CD1c-positive myeloid dendritic cell (primary cell): ENCODE results near the gene EYA2.

Source experiments
- DNase-seq: peaks from one replicate; pipeline ENCODE4 v3.0.0-alpha.2; 2016; ENCODE audit errors: extremely low spot score

EYA2 gene

DNA sequence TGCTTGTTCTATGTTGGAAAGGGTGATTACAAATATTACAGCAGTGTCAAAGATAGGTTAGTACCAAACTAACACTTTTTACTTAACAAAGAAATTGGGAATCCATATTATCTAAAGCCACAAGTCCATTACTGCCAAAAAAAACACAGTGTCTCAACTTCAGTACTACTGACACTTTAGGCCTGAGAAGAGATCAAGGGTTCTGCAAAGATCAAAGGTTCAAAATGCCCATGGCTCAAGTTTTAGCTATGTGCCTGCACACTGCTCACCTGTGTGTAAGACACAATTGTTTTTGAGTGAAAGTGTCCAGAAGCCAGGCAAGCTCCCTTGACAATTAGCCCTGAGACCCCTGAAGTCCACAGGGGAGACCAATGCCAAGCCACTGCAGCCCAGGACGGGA is 329.3 kb downstream of the EYA2 start:
- no peak for DNase-seq

DNA sequence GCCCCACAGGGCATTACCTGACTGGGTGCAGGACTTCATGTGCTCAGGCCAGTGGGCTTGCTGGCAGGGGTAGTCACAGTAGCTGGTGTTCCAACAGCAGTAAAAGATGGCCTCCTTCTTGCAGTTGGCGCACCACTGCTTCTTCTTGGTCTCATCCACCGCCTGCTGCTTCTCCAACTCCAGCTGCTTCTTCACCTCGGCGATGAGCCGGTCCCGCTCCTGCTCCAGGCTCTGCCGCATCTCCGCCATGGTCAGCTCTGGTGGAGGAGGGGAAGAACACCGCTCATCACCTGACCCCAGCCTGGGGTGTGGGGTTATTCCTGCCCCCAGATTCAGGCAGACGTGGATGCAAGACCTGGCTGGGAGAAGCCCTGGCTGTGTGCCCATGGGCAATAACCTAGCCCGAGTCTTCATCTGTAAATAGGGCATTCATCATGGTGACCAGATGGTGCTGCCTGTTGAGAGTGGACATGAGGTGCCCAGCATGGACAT is 329.7 kb downstream of the EYA2 start:
- no peak for DNase-seq

DNA sequence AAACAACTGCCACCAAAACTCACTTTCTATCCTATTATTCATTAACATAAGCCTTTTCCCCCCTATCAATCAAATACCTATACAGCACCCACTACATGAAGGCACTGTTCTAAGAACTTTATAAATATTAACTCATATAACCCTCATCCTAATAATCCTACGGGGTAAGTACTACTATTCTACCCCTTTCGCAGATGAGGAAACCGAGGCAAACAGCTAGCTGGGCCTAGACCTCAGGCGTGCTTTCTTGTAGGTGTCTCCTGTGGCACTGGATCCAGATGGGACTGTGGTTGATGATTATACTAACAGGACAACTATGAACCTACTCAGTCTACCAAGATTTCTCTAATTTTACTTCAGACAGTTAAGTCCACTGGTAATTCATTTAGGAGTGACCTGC is 330.2 kb downstream of the EYA2 start:
- no peak for DNase-seq

DNA sequence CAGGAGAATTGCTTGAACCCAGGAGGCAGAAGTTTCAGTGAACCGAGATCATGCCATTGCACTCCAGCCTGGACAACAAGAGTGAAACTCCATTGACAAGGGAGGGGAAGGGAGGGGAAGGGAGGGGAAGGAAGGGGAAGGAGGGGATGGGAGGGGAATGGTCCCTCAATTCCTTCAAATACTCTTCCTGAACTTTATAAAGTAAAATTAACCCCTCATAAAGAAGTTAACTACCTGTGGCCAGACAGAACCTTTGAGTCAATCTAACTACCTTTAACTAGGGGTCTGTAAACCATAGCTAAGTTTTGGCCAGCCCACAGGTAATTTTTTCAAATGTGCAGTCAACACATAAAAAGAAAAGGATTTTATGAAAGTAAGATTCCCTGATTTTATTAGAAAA is 330.8 kb downstream of the EYA2 start:
- no peak for DNase-seq

DNA sequence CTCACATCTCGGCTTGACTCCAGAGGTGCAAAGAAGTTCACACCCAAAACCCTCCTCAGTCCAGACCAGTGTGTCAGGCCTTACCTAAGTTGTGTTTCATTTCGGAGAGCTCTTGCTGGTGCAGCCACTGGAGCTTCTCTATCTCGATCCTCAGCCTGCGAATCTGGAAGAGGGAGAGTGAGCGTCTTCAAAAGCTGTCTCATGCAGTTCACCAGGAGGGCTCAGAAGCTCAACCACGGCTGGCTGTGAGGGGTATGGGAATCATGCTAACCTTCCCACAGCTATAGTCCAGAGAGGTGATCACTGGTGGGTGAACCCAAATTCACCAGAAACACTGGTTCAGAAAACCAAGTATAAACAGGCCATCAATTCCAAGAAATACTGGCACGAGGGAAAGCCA is 332.5 kb downstream of the EYA2 start:
- DNase-seq, result no peak

DNA sequence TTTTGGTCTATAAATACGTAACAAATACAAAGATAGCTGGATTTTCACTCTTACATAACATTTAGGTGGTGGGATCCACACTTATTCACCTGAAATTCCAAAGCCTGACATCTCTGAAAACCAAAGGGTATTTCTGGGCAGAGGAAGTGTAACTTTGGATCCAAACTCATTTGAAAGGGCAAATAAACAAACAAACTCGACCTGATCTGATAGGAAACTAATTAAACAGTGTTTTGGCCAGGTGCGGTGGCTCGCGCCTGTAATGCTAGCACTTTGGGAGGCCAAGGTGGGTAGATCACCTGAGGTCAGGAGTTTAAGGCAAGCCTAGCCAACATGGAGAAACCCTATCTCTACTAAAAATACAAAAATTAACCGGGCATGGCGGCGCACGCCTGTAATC is 332.9 kb downstream of the EYA2 start:
- no peak for DNase-seq

DNA sequence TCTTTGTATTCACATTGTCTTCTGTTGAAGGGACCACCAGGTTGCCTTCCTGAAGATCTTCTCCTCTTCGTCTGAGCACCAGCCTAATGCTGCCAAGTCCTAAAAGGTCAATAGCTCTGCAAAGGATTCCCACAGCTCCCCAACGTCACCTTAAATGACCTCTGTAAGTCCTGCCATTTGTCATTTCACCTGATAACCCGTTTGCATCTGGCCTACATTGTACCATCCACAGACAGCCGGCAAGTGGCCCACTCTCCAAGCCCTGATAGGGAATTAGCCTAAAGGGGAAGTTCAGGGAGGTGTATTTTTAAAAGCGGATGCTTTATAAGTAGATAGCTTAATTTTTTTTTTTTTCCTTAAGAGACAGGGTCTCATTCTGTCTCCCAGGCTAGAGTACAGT is 334.0 kb downstream of the EYA2 start:
- no peak for DNase-seq

DNA sequence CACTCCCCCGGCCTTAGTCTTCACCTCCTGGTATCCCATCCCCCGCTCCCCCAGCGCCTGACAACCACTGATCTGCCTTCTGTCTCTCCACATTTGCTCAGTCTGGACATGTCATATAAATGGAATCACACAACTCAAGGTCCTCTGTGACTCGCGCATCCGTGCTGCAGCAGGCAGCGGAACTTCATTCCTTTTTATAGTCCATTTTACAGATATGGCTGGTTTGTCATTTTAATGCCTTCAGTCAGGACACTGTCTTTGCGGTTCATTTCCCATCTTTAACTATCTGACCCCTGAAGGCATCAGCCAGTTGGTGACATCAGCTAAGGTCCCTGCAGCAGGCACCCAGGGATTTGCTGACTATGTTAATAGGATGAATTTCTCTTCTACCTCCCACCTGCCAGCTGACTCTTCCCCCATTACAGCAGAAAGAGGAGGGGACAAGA is 336.2 kb downstream of the EYA2 start:
- no peak for DNase-seq

DNA sequence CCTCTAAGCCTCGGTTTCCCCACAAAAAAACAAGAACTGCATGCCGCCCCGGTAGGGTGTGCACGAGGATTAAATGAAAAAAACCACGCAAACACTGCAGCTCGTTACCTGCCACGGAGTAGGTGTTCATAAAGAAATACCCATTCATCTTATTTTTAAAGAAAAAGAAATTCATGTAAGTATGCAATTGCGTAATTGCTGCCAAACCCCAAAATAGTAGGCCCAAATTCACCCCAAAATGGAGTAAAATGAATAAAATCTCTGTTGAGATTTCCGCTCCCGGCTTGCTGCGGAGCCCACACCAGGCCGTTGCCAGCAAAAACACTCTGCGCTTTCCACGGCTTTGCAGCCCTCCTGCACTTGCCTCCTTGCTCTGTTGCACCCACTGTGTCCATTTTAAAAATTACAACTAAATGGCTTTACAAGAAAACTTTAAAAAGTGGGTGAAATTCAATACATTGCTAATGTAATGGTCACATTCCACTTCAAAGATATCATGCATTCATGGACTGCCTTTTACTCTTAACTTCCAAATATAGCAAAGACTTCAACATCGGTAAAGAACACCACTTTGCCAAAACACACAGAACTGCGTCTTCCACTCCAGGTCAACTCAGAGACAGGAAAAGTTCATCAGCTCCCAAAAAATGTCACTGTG is 336.9 kb downstream of the EYA2 start:
- DNase-seq, result no peak

DNA sequence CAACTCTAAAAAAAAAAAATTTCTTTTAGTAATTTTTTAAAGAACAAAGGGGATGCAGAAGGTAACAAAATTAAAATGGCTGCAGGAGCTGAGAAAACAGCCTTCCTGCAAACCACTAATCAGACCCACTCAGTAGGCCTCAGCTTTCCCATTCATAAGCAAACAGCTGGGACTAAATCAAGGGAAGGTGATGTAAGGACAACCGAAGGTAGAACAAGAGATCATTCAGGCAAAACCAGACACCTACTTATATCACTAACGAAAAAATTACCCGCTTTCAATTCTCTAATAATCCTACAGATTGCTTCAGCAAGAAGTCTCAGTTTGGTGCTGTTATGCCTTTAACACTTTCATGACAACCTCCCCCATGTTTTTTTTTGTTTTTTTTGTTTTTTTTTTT is 337.9 kb downstream of the EYA2 start:
- no peak for DNase-seq

DNA sequence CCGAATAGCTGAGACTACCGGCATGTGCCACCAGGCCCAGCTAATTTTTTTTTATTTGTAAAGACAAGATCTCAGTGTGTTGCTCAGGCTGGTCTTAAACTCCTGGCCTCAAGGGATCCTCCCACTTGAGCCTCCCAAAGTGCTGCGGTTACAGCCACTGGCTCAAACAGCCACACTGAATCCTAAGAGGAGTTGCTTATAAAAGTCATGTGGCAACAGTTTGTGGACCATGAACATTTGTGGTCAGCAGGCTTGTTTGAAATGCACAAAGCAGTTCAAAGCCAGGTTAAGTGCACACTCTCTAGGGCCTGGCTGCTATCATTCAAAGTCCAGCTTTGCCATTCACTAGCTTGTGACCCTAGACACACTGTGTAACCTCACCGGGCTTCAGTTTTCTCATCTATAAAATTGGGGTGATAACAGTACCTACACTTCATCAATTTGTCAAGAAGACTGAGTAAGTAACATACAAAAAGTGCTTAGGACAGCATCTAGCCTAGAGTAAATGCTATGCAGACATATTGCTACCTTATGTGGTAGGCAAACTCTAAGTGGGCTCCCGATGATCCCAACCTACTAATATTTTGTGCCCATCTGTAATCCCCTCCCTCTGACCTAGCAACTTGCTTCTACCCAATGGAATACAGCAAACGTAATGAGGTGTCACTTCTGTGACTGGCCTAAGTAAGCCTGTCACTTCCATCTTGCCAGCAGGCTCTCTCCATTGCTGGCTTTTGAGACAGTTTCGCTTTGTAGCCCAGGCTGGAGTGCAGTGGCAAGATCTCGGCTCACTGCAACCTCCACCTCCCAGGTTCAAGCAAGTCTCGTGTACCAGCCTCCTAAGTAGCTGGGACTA is 338.9 kb downstream of the EYA2 start:
- no peak for DNase-seq

DNA sequence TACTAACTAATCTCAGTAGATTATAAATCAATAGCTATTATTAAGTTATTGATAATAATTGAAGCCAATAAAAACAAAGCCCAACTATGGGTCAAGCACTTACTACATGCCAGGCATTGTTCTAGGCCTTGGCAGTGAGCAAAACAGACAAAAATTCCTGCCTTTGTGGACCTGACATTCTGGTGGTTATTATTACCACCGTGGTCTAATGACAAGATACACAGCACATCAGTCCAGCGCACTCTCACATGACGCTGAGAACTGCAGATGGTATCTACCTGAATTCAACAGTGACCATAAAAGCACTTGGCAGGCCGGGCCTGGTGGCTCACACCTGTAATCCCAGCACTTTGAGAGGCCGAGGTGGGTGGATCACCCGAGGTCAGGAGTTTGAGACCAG is 340.5 kb downstream of the EYA2 start:
- DNase-seq, result no peak

DNA sequence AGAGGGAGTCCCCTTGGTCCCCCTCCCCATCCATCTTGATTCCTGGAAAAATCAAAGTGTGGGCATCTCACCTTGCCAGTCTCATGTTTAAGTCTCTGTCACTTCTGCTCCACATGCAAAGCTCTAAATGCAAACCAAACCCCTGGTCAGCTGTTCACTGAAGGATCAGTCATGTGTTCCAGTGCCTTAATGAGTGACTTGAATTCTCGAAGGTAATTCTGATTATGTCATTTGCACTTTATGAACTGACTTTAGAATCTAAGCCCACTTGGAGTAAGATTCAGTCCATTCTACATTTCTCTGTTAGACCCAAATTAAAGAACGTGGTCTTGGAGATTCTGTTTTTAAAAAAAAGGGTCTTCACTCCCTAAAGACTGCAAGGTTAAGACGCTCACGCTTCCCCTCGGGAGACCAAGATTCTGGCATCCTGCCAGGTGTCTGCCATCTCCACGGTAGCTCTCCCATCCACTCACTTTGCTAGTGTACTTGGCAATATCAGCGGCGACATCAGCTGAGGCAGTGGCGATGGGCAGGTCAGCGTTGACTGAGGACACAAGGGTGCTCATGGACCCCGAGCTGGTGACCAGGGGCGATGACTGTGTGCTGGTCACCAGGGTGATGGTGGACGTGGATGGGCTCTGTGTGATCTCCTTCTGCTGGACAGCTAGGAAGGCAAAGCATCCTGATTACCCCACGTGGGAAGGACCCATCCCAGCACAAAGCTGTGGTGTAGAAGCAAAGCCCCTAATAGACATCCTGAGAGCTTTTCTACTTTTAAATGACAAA is 341.4 kb downstream of the EYA2 start:
- DNase-seq, result no peak

DNA sequence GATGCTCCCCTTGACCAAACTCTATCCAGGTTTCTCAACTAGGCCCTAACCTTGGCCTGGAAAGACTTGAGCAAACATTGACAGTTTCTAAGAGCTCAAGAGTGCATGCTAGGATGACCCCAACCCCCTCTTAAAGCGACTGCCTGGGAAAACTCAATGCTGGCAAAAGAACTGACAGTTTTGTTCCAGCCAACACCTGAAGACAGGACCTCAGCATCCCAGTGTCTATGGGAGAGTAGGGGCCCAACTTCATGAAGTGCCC is 341.9 kb downstream of the EYA2 start:
- DNase-seq, result no peak

DNA sequence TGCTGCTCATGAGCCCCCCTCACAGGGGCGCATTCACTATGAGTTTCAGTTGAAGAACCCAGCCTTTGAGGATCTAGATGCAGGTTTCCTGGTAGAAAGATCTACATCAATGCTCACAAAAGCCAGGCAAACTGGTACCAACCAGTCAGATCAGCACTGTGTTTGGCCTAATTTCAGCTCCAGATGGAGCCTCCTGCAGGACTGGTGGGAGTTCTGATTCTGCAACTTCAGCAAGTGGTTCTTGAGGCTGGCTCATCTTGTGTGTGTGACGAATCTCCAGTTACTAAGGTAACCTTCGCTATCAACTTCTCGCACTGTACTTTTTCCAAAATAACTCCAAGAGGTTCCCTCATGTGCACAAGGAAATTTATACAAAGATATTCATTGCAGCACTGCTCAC is 343.1 kb downstream of the EYA2 start:
- no peak for DNase-seq
